GM18867 (cell line): ENCODE results near the gene KCNMB4.

Source experiments
- ATAC-seq: cut with Tn5 transposase; IDR thresholded peaks from one replicate; pipeline ENCODE4 v1.9.1; 2021; ENCODE audit warnings: mild to moderate bottlenecking, moderate library complexity; ENCODE audit not compliant: unreplicated experiment

The KCNMB4 gene, protein sequence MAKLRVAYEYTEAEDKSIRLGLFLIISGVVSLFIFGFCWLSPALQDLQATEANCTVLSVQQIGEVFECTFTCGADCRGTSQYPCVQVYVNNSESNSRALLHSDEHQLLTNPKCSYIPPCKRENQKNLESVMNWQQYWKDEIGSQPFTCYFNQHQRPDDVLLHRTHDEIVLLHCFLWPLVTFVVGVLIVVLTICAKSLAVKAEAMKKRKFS

DNA sequence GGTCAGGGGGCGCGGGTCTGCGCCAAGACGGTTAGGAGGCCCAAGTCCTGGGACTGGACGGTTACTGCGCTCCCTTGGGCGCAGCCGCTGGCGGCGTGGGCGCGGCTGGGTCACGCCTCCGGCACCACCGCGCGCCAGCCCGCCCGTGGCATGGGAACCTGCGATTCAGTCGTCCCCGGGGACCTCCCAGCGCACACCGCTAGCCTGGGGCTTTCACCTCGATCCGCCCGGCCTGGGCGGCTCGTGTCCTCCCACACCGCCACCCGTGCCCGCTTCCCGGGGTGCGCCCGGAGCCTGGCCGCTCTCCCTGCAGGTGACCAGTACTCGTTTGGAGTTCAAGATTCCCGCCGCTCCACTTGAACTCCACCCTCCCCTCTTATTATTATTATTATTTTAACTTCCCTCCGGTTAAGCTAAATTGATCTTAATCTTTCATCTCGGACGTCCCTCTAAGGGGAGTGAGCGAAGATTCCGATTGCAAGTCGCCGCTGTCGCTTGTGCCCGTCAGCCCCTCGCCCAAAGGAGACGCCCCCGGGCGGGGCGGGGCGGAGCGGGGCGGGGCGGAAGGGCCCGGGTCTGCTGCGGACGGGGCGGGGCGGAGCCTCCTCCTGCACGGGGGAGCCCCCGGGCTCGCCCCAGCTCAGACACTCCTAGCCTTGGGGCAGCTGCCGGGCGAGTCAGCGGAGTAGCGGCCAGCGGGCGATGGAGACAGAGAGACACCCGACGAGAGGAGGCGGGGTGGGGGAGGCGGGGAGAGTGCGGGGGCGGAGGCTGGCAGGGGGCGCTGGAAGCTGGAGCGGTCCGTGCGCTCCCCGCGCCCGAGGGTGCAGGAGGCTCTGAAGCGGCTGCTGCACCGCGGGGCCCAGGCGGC, at the start of gene KCNMB4:
TSS of gene KCNMB4 (plus strand) at position 643 of the 871 bp plus-strand sequence. CDS start 445 bp downstream, outside the sequence.
- ATAC-seq: peak; percentile 81

DNA sequence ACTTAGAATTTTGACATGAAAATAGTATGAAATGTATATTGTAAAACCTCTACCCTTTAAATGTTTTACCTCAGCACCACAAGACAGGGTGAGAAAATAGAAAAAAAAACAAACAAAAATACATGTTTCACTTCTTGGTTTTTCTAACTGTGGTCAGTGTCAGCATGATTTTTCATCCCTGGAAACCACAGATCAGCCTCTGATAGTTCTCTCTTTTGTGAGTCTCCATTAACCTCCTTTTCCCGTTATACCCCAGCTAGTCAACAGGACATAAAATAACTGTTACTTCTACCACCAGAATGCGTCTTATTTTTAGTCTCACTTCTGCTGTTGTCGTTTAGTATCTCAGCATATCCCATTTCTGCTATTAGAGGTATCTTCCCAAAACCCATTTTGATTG, 48.3 kb upstream of the KCNMB4 start:
- ATAC-seq: peak; percentile 98

DNA sequence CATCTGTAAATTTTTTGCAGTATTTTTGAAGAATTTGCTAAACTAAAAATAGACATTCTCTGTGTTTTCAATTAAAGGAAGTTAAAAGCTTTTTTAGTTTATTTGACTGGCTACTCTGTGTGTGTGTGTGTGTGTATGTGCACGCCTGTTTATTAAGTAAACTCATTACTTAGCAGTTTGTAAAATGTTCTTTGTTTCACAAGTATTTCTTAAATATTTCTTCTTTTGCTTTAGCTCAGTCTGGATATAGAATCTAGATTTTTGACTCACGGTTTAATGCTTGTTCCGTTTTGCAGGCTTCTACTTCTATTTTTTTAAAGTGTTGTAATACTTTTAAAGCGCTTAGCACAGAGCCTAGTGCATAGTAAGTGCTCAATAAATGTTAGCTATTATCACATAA, 46.5 kb upstream of the KCNMB4 start:
- no peak for ATAC-seq

DNA sequence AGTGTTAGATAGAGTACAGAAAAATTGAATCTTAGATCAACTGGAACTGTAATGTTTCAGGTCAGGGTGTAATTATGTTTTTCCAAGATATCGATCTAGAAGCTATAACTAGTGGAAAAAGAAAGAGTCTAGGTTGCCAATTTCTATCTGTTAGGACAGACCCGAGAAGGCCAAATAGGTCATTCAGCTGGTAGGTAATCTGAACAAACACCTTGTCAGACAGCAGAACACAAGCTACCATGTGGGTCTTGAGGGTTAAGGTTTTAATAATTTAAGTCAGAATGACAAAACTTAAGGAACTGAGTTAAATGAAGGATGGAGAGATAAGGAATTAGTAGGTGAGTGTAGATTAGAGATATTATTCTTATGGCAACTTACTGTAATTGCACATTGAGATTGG, 44.9 kb upstream of the KCNMB4 start:
- no peak for ATAC-seq

DNA sequence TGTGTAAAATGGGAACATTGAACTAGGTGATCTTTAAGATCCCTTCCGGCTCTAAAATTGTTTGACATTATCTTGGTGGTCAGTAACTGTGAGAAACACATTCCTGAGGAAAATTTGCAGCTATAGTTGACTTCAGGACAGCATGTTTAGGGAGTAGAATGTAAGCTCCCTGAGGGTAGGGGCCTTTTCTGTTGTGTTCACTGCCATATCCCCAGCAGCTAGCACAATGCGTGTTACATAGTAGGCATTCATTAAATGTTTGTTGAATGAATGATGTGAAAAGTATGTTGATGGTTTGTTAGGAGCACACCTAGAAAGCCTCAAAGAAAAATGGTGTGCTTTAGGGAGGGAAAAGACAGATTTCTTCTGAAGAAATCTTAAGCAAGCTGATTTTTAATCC, 38.5 kb upstream of the KCNMB4 start:
- ATAC-seq: no peak

DNA sequence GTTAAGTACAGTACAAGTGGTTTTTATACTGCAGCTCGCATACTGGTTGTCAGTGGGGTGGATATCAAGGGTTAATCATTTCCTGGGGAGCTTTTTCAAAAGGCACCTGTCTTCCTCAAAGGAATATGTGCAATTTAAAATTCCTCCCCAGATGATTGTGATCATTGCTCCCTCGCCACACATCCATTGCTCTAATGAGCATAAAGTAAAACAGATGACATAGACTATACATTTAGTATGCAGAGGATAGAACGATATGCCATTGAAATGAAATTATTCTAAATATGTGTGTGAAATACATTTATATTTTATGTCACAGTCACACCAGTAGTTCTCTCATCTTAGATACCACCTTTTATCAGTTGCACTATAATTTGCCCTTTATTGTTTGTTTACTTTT, 36.4 kb upstream of the KCNMB4 start:
- ATAC-seq: no peak

DNA sequence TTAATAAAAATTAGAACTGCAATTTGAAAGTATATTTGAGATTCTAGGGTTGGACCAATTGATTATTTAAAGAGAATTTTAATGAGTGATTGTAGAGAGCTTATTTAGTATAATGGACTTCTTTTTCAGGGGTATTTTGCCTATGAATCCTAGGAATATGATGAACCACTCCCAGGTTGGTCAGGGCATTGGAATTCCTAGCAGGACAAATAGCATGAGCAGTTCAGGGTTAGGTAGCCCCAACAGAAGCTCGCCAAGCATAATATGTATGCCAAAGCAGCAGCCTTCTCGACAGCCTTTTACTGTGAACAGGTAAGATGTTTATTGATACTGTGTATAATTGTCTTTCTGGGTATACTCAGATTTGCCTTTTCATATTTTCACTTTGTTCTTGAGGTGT, 35.9 kb upstream of the KCNMB4 start:
- no peak for ATAC-seq

DNA sequence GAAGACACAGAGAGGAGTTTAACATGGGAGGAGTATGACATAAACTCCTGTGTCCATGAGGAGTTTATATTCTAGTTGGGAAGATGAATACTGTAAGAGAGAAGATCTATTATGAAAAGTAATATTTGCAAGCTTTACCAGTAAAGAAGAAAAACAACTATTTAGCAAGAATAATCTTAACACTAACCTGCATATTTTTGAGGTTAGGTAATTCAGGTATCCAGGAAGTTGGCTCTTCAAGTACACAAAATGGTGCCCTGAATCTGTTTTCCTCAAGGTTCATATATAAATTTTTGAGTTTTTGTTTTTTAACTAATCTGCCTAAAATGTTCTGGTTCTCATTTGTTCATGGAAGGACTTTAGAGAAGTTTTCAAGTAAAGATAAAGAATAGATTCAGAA, 33.9 kb upstream of the KCNMB4 start:
- ATAC-seq: no peak

DNA sequence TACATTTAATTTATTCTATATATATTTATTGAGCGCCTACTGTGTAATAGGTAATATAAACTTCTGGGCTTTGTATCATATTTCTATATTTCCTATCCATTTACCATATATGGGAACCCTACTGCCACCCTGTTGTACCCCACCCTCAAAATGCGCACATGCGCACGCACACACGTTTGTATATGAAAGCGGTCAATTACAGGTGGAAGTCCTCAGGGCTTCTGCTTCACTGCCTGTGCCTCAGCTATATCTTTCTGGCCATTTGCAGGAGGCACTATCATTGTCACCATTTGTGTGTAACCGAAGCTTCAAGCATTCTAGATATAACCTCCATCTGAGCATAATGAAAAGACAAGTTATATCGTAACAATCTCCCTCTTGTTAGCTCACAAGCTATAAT, 31.3 kb upstream of the KCNMB4 start:
- ATAC-seq: no peak

DNA sequence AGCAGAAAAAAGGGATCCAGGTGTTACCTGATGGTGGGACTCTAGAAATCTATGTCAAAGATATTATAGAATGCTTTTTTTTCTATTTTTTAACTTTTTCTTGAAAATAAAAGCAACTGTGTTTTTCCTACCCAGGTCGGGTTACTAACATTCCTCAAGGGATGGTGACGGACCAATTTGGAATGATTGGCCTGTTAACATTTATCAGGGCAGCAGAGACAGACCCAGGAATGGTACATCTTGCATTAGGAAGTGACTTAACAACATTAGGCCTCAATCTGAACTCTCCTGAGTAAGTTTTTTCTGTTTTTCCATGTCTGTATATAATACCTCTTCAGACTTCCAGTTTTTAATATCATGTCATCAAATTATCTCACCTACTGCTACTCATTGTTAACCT, 27.6 kb upstream of the KCNMB4 start:
- no peak for ATAC-seq

DNA sequence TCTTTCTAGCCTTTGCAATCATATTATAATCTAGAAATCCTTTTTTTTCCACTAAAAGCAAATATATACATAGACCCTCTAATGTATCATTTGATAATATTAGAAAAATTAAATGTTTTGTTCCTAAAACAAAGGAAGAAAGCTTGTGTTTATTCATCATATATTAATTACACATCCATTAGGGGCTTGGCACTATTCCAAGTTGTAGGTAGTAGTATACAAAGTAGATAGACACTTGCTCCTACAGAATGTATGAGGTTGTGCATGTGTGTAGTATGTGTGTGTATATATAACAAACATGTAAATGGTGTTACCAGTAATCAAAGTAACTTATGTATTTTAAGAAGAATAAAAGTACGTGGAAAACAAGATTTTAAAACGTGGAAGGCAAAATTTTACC, 15.0 kb upstream of the KCNMB4 start:
- no peak for ATAC-seq

DNA sequence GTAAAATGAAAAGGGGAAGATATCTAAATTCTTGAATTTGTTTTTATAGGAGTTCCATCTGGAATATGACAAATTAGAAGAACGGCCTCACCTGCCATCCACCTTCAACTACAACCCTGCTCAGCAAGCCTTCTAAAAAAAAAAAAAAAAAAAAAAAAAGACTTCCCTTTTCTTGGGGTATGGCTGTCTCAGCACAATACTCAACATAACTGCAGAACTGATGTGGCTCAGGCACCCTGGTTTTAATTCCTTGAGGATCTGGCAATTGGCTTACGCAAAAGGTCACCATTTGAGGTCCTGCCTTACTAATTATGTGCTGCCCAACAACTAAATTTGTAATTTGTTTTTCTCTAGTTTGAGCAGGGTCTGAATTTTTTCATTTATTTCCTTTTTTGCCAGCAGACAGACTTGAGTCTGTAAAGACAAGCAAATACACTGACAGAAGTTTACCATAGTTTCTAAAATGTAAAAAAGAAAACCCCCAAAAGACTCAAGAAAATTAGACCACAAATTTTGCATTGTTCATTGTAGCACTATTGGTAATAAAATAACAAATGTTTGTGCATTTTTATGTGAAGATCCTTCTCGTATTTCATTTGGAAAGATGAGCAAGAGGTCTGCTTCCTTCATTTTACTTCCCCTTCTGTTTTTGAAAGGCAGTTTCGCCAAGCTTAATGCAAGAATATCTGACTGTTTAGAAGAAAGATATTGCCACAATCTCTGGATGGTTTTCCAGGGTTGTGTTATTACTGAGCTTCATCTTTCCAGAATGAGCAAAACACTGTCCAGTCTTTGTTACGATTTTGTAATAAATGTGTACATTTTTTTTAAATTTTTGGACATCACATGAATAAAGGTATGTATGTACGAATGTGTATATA, 12.1 kb upstream of the KCNMB4 start:
- no peak for ATAC-seq

DNA sequence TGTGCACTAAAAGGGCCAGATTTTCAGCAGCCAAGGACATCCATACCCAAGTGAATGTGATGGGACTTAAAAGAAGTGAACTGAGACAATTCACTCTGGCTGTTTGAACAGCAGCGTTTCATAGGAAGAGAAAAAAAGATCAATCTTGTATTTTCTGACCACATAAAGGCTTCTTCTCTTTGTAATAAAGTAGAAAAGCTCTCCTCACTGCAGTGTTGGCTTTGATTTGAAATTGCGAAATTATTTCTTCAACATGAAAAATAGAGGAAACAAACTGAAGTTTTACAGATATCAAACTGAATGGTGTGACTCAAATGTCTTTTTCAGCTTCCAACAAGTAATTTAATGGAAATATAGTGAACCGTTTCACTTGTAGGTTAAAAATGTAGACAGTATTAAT, 11.3 kb upstream of the KCNMB4 start:
- no peak for ATAC-seq

DNA sequence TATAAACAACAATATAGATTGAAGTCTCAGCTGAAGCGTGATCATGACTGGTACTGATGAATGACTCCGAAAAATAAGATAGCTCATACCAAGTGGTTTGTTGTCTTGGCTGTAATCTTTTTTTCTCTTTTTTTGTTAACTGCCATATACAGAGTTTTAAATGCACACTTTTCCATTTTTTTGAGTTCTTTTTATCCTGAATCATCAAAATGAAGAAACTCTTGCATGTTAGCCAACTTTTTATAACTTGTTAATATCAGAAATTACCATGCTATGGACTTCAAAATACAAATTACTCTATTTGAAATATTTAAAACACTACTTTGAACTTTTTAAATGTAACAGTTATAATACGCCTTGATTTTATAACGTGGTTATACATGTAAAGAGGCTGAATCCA, 10.1 kb upstream of the KCNMB4 start:
- no peak for ATAC-seq

DNA sequence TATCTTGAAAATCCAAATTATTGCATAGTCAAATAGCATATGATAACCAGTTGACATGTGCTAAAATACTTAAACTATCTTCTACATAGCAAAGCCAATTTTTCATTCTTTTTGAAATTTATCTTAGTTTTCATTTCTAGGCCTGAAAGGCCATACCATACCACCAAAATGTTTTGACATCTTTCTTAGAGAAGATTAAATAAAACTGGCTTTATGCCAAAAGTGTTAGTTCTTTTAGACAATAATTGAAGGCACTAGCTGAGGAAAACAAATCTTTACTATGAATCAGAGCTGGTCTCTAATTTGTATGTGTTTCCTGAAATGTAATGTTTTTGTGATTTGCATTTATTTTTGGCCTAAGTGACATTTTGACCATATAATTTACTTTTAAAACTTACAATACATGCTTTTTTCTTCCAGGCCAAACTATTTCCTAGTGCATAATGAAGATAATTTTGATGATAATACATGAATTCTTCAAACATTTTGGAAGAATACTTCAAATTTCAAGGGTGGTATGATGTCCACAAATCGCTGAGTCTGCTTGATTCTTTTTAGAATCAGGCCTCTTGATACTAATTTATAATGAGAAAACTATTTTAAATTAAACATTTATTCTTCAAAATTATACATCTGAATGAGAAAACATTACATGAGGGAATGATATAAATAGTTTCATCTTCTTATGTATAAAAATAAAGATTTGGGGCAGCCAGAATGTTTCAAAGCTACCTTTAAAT, 6.5 kb upstream of the KCNMB4 start:
- ATAC-seq: no peak

DNA sequence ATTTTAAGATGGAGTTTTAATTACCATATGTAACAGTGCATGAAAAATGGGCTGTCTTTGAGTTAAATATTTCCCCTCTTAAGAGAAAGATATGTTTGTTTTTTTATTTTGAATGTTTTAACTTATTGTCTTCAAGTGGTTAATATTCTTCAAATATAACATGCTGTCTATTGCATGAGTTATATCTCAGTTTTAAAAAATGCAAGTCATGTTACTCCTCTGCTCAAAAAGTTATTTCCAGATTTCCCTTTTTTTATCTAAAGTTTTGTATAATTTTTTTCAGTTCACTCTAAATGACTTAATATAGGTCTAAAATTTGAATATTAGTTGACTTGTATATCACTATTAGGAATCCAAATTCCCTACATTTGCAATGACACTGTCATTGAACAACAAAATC, 5.9 kb upstream of the KCNMB4 start:
- no peak for ATAC-seq

DNA sequence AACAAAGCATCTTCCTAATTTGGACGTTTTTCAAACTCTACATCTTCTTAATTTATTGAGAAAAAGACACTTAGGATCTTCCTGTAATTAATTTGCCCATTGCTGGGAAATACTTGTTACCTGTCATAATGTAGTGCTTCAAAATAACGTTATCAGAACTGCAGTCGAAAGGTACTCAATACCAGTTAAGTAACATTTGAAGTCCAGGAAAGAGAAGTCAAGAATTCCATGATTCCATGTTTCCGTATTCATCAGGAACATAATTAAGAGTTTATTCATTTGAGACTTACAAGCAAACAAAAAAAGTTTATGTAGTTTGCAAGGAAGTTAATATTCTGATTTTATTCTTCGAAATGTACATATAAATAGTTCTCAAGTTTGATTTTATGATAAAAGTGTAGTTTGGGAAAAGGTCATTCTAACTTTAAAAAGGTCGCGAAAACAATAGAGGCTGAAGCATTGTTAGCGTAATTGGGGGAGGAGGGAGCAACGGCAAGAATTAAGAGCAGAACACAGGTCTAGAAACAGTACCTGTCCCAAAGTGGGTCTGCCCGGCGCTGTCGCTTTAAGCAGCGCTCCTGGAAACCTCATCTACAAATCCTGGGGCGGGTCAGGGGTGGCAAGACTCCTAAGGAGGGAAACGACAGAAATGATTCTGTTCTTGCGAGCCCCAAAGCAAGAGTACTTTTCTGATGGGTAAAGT, 1.2 kb upstream of the KCNMB4 start:
- ATAC-seq: no peak

DNA sequence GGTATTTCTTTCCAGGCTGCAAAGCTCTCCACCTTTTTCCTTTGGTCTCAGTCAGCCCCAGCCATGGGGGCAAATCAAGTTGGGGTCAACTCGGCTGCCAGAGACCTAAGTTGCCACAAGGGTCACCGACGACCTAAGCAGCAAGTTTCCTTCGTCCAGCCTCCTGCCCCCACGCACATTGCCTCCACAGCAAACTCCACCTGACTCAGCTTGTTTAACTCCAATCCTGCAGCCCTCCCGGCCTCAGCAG, 767 bp upstream of the KCNMB4 start:
- ATAC-seq: no peak

DNA sequence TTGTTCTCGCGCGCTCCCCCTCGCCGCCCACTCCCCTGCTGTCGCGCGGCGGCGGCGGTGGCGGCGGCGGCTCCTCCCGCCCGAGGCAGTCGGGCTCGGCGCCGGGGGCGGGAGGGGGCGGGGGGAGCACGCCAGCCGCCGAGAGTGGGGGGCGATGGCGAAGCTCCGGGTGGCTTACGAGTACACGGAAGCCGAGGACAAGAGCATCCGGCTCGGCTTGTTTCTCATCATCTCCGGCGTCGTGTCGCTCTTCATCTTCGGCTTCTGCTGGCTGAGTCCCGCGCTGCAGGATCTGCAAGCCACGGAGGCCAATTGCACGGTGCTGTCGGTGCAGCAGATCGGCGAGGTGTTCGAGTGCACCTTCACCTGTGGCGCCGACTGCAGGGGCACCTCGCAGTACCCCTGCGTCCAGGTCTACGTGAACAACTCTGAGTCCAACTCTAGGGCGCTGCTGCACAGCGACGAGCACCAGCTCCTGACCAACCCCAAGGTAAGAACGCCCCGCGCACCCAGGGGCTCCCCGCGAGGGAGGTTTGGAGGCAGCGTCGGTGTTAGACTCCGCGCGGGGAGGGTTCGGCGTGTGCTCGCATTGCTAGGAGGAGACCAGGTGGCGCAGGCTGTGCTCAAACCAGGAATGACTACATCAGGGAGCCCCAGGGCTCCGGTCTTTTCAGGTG, 629 bp downstream of the KCNMB4 start:
- peak; percentile 51 for ATAC-seq
